HFF-Myc (cell line): Measurements from ENCODE around the gene GCNT1.

ENCODE experiments used
- DNase-seq: peaks from one replicate; pipeline ENCODE4 v3.0.0-alpha.2; 2011; ENCODE audit warnings: low read depth; ENCODE audit errors: extremely low read depth
- H3K4me3 ChIP-seq: replicated peaks from 2 replicates; pipeline ENCODE4 v1.5.1; 2011; ENCODE audit warnings: low read depth, mild to moderate bottlenecking, control low read depth, low read length
- TF ChIP-seq, protein P1 (sequence below): IDR thresholded peaks from 2 replicates; pipeline ENCODE4 v1.5.1; 2012; ENCODE audit warnings: mild to moderate bottlenecking, low read depth, low read length, control low read depth; ENCODE audit errors: missing control alignments

The GCNT1 gene

DNA sequence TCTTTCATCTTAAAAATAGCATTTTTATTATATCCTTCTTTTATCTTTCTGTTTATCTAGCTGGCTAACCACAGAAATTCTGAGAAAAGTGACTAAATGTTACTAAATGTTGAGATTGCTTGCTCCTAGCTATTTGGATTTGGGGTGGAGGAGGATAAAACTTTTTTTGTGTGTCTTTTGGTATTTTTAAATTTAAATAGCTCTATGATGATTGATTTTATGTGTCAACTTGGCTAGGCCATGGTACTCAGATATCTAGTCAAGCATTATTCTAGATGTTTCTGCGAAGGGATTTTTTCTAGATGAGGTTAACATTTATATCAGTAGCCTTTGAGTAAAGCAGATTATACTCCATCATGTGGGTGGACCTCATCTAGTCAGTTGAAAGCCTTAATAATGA lies 75.0 kb downstream of the GCNT1 start:
- TF ChIP-seq, protein P1, sequence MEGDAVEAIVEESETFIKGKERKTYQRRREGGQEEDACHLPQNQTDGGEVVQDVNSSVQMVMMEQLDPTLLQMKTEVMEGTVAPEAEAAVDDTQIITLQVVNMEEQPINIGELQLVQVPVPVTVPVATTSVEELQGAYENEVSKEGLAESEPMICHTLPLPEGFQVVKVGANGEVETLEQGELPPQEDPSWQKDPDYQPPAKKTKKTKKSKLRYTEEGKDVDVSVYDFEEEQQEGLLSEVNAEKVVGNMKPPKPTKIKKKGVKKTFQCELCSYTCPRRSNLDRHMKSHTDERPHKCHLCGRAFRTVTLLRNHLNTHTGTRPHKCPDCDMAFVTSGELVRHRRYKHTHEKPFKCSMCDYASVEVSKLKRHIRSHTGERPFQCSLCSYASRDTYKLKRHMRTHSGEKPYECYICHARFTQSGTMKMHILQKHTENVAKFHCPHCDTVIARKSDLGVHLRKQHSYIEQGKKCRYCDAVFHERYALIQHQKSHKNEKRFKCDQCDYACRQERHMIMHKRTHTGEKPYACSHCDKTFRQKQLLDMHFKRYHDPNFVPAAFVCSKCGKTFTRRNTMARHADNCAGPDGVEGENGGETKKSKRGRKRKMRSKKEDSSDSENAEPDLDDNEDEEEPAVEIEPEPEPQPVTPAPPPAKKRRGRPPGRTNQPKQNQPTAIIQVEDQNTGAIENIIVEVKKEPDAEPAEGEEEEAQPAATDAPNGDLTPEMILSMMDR, result no peak
- no peak overlapping the region for H3K4me3 ChIP-seq

GRCh38 chr9:76537150-76537646 lies 78.2 kb downstream of the GCNT1 start:
- TF ChIP-seq, protein P1, result no peak
- no peak for DNase-seq
- no peak overlapping the region for H3K4me3 ChIP-seq

More for the DNA sequence above, 75.0 kb downstream of the GCNT1 start:
- no peak for DNase-seq

DNA sequence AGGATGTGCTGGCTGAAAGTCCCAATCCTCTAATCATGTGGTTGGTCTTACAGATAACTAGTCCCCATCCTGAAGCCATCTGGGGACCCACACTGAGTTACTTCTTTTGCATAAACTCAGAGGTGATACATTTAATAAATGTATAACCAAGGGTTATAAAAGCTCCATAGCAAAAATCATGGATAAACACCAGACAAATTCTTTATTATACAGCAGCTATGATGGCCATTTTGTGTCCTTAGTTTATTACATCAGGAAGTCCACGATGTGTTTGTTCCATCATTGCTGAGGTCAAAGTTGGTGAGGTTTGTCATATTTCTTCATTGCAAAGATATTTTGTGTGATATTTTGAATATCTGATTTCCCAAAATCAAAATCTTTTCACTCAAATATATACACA lies 80.2 kb downstream of the GCNT1 start:
- TF ChIP-seq, protein P1, result no peak
- no peak overlapping the region for H3K4me3 ChIP-seq
- DNase-seq, result no peak

- DNase-seq, result no peak
- no peak overlapping the region for H3K4me3 ChIP-seq
- TF ChIP-seq, protein P1, result no peak
Measured at GRCh38 chr9:76542360-76542759, 83.4 kb downstream of the GCNT1 start.

- TF ChIP-seq, protein P1, result no peak
- no peak for DNase-seq
Measured at GRCh38 chr9:76545191-76545590, 86.2 kb downstream of the GCNT1 start.

DNA sequence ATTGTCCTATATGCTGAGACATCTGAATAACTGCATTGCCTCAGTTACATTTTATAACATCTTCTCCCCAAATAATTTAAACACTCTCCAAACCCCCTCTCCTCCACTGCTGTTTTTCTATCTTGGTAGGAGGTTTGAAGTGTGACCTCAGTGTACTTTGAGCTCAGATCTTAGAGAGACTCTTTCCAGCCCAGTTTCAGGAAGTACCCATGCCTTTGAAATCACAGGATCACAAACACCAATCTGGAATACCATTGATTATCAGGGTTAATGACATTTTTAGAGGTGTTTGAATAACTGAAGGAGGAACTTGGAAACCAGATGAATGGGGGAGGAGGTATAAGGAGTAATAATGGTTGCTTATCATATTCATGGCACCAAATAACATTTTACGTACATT lies 93.2 kb downstream of the GCNT1 start:
- no peak for DNase-seq
- TF ChIP-seq, protein P1, result no peak
- no peak overlapping the region for H3K4me3 ChIP-seq

More at GRCh38 chr9:76545191-76545590, 86.2 kb downstream of the GCNT1 start:
- no peak overlapping the region for H3K4me3 ChIP-seq
